Parathyroid adenoma (tissue), 2 donors: ENCODE data around the gene PRKCH.

Experiments
- H2AFZ ChIP-seq: fragments of 300-600 bp; sonication (generic); one replicate; pipeline ENCODE4 v1.7.0; 2017; ENCODE audit warnings: antibody characterized with exemption, mild to moderate bottlenecking
- H3K27ac ChIP-seq: fragments of 300-600 bp; sonication (generic); one replicate; pipeline ENCODE4 v1.7.0; 2017
- H3K27me3 ChIP-seq: fragments of 300-600 bp; sonication (generic); one replicate; pipeline ENCODE4 v1.7.0; 2017; ENCODE audit warnings: low read length; ENCODE audit not compliant: control insufficient read depth, insufficient read depth
- H3K36me3 ChIP-seq: fragments of 300-600 bp; sonication (generic); one replicate; pipeline ENCODE4 v1.7.0; 2017; ENCODE audit warnings: low read length; ENCODE audit not compliant: control insufficient read depth, insufficient read depth
- H3K4me1 ChIP-seq: fragments of 300-600 bp; sonication (generic); one replicate; pipeline ENCODE4 v1.7.0; 2017; ENCODE audit warnings: control low read depth
- H3K4me2 ChIP-seq: fragments of 300-600 bp; sonication (generic); one replicate; pipeline ENCODE4 v1.7.0; 2017; ENCODE audit warnings: low read length
- H3K4me3 ChIP-seq: fragments of 300-600 bp; sonication (generic); one replicate; pipeline ENCODE4 v1.7.0; 2017; ENCODE audit warnings: low read depth, low read length
- H3K79me2 ChIP-seq: fragments of 300-600 bp; sonication (generic); one replicate; pipeline ENCODE4 v1.7.0; 2017; ENCODE audit warnings: control low read depth
- H3K9ac ChIP-seq: fragments of 300-600 bp; sonication (generic); one replicate; pipeline ENCODE4 v1.7.0; 2017; ENCODE audit warnings: mild to moderate bottlenecking
- H3K9me3 ChIP-seq: fragments of 300-600 bp; sonication (generic); one replicate; pipeline ENCODE4 v1.7.0; 2017; ENCODE audit warnings: low read length; ENCODE audit not compliant: control insufficient read depth
- TF ChIP-seq, protein P1 (sequence below): fragments of 300-600 bp; sonication (generic); IDR thresholded peaks from one replicate; pipeline ENCODE4 v1.7.0; 2017; ENCODE audit warnings: antibody characterized with exemption, mild to moderate bottlenecking
- donor health status: primary hyperparathyroidism.

The PRKCH gene

DNA sequence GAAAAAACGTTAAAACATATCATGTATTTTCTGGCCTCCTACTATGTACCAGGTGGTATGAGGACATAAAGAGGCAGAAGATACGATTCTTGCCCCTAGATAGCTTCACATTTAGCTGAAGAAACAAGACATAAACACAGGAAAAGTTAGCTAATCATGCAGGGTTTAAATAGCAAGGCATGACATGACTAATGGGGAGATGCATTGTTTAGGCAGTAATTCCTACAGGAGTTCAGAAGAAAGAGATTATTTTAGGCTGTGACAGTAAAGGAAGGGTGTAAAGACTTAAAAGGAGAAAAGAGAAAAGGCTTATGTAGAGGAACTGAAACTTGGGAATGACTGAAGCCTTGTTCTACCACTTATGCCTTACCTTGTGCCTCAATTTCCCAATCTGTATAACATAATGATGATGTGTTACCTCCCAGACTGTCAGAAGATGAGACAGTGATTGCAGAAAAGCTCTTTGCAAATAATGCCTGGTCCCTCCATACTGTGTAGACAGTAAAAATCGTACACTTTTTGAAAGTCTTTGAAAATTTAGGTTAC is 44.4 kb downstream of the PRKCH start:
- Histone ChIP-seq H3K4me2 (no peak overlapping the region), H3K27ac (no peak overlapping the region), H3K4me3 (no peak overlapping the region), H3K9ac (no peak overlapping the region), H3K9me3 (no peaks in the 10 kb centered on the region), H3K36me3 (no peaks in the 10 kb centered on the region), H3K27me3 (no peaks in the 10 kb centered on the region), H3K4me1 (peaks cover 21% of the 10 kb centered on the region), H2AFZ (no peak overlapping the region), H3K79me2 (peaks cover 7% of the 10 kb centered on the region)
- TF ChIP-seq, protein P1, sequence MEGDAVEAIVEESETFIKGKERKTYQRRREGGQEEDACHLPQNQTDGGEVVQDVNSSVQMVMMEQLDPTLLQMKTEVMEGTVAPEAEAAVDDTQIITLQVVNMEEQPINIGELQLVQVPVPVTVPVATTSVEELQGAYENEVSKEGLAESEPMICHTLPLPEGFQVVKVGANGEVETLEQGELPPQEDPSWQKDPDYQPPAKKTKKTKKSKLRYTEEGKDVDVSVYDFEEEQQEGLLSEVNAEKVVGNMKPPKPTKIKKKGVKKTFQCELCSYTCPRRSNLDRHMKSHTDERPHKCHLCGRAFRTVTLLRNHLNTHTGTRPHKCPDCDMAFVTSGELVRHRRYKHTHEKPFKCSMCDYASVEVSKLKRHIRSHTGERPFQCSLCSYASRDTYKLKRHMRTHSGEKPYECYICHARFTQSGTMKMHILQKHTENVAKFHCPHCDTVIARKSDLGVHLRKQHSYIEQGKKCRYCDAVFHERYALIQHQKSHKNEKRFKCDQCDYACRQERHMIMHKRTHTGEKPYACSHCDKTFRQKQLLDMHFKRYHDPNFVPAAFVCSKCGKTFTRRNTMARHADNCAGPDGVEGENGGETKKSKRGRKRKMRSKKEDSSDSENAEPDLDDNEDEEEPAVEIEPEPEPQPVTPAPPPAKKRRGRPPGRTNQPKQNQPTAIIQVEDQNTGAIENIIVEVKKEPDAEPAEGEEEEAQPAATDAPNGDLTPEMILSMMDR: no peak

DNA sequence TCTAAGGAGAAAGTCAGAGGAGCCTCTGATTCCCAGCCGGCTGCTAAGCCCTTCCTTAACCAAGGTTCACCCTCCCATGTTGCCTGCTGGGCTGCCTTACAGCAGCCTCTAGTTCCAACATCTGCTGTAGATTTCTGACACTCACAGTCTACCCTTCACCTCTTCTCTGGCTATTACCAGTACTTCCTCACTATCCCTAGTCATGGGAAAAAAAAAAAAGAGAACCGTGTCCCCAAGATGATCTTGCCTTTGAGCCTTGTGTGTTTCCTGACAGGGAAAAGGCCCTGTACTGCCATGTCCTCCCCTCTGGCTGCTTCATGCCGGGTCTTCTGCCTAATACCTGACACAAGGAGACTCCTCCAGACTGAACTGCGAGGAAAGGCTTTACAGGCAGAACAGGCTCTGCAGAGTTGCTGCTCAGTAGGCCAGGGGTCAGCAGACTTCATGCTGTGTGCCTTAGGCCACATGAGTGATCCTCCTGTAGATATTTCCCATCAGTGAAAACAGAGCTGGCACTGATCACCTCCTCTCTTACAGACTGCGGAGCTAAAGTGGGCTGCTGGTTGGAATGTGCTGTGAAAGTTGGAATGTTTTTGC is 46.8 kb downstream of the PRKCH start:
- Histone ChIP-seq H2AFZ (peak overlapping the region; percentile 50), H3K27ac (peak overlapping the region; percentile 56), H3K9ac (no peak overlapping the region), H3K4me2 (no peak overlapping the region), H3K27me3 (no peaks in the 10 kb centered on the region), H3K79me2 (peaks cover 7% of the 10 kb centered on the region), H3K4me3 (no peak overlapping the region), H3K4me1 (peaks cover 18% of the 10 kb centered on the region), H3K9me3 (no peaks in the 10 kb centered on the region), H3K36me3 (no peaks in the 10 kb centered on the region)
- TF ChIP-seq, protein P1: no peak

DNA sequence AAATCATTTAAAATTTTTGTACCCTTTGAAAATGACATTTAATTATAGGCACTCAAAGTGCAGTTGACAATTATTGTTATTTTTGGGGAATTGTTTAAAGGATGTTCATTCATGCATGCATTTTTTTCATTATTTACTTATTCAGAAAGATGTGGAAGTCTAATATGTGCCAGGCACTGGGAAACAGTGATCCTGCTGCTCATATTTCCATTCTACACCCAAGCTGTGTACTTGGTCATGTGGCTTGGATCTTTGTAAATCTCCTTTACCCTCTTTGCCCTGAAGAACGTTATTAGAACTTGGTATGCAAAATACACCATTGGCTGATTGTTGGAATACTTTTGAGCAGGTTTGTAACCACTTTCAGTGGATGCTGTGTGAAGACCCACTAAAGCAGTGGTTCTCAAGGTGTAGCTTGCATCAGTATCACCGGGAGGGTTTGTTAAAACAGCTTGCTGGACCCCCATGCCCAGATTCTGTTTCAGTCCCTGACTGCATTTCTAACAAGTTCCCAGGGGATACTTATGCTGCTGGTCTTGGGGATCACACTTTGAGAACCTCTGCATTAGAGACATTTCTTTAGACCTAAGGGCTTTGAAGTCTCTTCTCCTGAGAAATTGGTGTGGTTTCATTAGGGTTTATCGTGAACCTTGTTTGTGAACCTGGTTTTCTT is 47.5 kb downstream of the PRKCH start:
- peaks cover 18% of the 10 kb centered on the region for H3K4me1 ChIP-seq
- H3K4me3 ChIP-seq: no peak overlapping the region
- no peaks in the 10 kb centered on the region for H3K36me3 ChIP-seq
- H3K4me2 ChIP-seq: no peak overlapping the region
- H2AFZ ChIP-seq: no peak overlapping the region
- H3K79me2 ChIP-seq: peaks cover 11% of the 10 kb centered on the region
- H3K27me3 ChIP-seq: no peaks in the 10 kb centered on the region
- H3K9me3 ChIP-seq: no peaks in the 10 kb centered on the region
- TF ChIP-seq, protein P1: no peak
- no peak overlapping the region for H3K9ac ChIP-seq
- H3K27ac ChIP-seq: peak overlapping the region; percentile 56

DNA sequence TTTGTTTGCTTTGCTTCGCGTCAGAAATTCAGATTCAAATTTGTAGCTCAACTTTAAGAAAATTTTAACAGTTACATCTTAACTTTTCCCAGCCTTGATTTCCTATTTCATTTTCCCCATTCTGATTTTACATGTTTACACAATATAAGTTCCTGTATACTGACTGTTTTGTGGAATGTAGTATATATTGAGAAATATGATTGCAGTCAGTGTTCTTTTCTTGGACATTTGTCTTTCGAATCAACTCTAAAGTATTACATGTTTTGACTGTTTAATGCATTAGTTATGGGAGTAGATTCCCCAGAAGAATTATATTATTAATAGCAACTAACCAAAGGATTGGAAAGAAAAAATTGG is 48.1 kb downstream of the PRKCH start:
- peaks cover 16% of the 10 kb centered on the region for H3K79me2 ChIP-seq
- H3K27ac ChIP-seq: no peak overlapping the region
- no peaks in the 10 kb centered on the region for H3K27me3 ChIP-seq
- H3K4me2 ChIP-seq: no peak overlapping the region
- peaks cover 18% of the 10 kb centered on the region for H3K4me1 ChIP-seq
- H3K4me3 ChIP-seq: no peak overlapping the region
- no peaks in the 10 kb centered on the region for H3K36me3 ChIP-seq
- no peak overlapping the region for H2AFZ ChIP-seq
- no peak overlapping the region for H3K9ac ChIP-seq
- no peaks in the 10 kb centered on the region for H3K9me3 ChIP-seq
- TF ChIP-seq, protein P1: no peak
